RWPE2 (cell line): ENCODE data around the gene ITGAE.

Source experiments
- ATAC-seq: fragments of 200-7000 bp; cut with Tn5 transposase; 3 replicates; pipeline ENCODE4 v1.9.1; 2021; ENCODE audit warnings: low read depth
- DNase-seq: peaks from one replicate; pipeline ENCODE4 v3.0.0-alpha.2; 2020; ENCODE audit warnings: low spot score
- H3K27ac ChIP-seq: fragments of 450-650 bp; 2 replicates; pipeline ENCODE4 v1.5.1; 2017; ENCODE audit warnings: mild to moderate bottlenecking; ENCODE audit not compliant: poor library complexity, severe bottlenecking
- H3K27me3 ChIP-seq: fragments of 250-450 bp; sonication (Bioruptor Pico); 2 replicates; pipeline ENCODE4 v1.5.1; 2021; ENCODE audit warnings: mild to moderate bottlenecking, moderate library complexity; ENCODE audit not compliant: insufficient read depth, poor library complexity, severe bottlenecking
- H3K36me3 ChIP-seq: fragments of 250-450 bp; sonication (Bioruptor Pico); 2 replicates; pipeline ENCODE4 v1.5.1; 2020; ENCODE audit warnings: low read depth, mild to moderate bottlenecking, moderate library complexity
- H3K4me1 ChIP-seq: fragments of 250-450 bp; sonication (Bioruptor Pico); 2 replicates; pipeline ENCODE4 v1.5.1; 2021; ENCODE audit warnings: mild to moderate bottlenecking, moderate library complexity; ENCODE audit not compliant: insufficient read depth, poor library complexity, severe bottlenecking
- H3K4me3 ChIP-seq: fragments of 250-450 bp; sonication (Bioruptor Pico); 2 replicates; pipeline ENCODE4 v1.5.1; 2021; ENCODE audit warnings: mild to moderate bottlenecking, moderate library complexity; ENCODE audit not compliant: severe bottlenecking
- H3K9me3 ChIP-seq: fragments of 250-450 bp; sonication (Bioruptor Pico); 2 replicates; pipeline ENCODE4 v1.5.1; 2021; ENCODE audit warnings: mild to moderate bottlenecking, moderate library complexity; ENCODE audit not compliant: severe bottlenecking
- CTCF ChIP-seq: fragments of 450-650 bp; IDR thresholded peaks from one replicate; pipeline ENCODE4 v1.5.1; 2017; ENCODE audit warnings: mild to moderate bottlenecking, moderate library complexity; ENCODE audit not compliant: poor library complexity, severe bottlenecking

ITGAE gene

DNA sequence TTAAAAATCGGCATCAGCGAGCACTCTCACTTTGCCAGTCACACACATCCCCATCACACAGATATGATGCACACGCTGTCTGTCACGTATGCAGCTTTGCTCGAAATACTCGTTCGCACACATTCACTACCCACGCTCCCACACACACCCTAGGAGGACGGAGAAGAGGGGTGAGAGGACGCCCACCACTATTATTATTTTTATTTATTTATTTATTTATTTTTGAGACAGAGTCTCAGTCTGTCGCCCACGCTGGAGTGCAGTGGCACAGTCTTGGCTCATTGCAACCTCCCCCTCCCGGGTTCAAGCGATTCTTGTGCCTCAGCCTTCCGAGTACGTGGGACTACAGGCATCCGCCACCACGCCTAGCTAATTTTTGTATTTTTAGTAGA, 46.9 kb downstream of the ITGAE start:
- no peaks in the 10 kb centered on the region for H3K36me3 ChIP-seq
- no peak for TF ChIP-seq CTCF
- no peaks in the 10 kb centered on the region for H3K9me3 ChIP-seq
- no peak for ATAC-seq
- H3K4me1 ChIP-seq, result peaks cover 6% of the 10 kb centered on the region
- DNase-seq, result no peak
- no peaks in the 10 kb centered on the region for H3K27me3 ChIP-seq
- peak overlapping the region; percentile 4 for H3K4me3 ChIP-seq
- H3K27ac ChIP-seq, result no peak overlapping the region

- ATAC-seq (no peak), DNase-seq (no peak)
- Histone ChIP-seq H3K36me3 (no peaks in the 10 kb centered on the region), H3K27me3 (no peaks in the 10 kb centered on the region), H3K4me1 (peaks cover 6% of the 10 kb centered on the region), H3K4me3 (no peak overlapping the region), H3K27ac (no peak overlapping the region), H3K9me3 (no peaks in the 10 kb centered on the region)
- TF ChIP-seq CTCF, result no peak
These were observed 47.4 kb downstream of the ITGAE start for GRCh38 chr17:3753624-3754023.

- H3K4me1 ChIP-seq, result peaks cover 6% of the 10 kb centered on the region
- no peaks in the 10 kb centered on the region for H3K36me3 ChIP-seq
- no peak for DNase-seq
- no peak for TF ChIP-seq CTCF
- ATAC-seq, result no peak
- no peak overlapping the region for H3K4me3 ChIP-seq
- H3K27ac ChIP-seq, result no peak overlapping the region
- H3K9me3 ChIP-seq, result no peaks in the 10 kb centered on the region
- no peaks in the 10 kb centered on the region for H3K27me3 ChIP-seq
These were observed 49.2 kb downstream of the ITGAE start for GRCh38 chr17:3751836-3752235.

DNA sequence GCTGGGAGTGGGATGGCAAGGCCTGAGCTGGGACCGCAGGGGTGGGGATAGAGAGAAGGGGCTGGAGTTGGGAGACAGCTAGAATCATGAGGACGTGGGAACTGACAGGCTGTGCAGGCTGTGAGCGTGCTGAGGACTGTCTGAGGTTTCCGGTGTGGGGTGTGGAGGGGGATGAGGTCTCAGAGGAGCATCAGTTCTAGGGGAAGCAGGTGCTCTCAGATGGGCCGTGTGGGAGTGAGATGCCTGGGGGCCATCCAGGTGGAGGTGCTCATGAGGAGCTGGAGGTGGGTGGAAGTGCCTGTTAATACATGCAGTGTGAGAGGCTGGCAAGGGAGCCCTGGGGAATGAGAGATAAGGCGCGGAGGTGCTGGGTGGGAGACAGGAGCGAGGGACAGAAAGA, 50.1 kb downstream of the ITGAE start:
- ATAC-seq (no peak), DNase-seq (no peak)
- Histone ChIP-seq H3K4me1 (peaks cover 6% of the 10 kb centered on the region), H3K27ac (no peak overlapping the region), H3K9me3 (no peaks in the 10 kb centered on the region), H3K4me3 (no peak overlapping the region), H3K27me3 (no peaks in the 10 kb centered on the region), H3K36me3 (no peaks in the 10 kb centered on the region)
- no peak for TF ChIP-seq CTCF

DNA sequence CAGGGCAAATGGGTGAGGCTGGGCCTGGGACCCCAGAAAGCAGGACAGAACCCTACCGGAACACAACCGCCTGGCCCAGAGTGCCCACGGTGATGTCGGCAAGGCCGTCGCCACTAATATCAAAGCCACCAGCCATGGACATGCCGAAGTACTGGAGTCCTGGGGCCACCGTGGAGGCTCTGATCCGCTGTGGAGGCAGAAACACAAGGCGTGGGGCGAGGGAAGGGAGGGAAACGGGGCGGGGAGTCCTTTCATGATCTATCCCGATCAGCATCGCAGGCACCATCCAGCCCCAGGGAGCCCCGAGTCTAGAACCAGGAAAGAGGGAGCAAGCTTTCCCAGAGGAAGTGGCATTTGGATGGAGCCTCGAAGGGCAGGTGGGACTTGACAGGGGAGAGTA, 50.7 kb downstream of the ITGAE start:
- H3K27me3 ChIP-seq, result no peaks in the 10 kb centered on the region
- H3K4me3 ChIP-seq, result no peak overlapping the region
- ATAC-seq (no peak), DNase-seq (no peak)
- no peaks in the 10 kb centered on the region for H3K9me3 ChIP-seq
- TF ChIP-seq CTCF, result no peak
- H3K4me1 ChIP-seq, result peaks cover 3% of the 10 kb centered on the region
- no peak overlapping the region for H3K27ac ChIP-seq
- no peaks in the 10 kb centered on the region for H3K36me3 ChIP-seq
